ENCODE data around the gene MMD. TPM values are rescaled to one million over a fixed set of nuclear protein-coding genes. Genes with fewer than 3 reads are reported as not detected.

Gene MMD
- total RNA-seq, 2 experiments from 2014 or later = 23.8 to 24.9 TPM

Other genes starting within 250 kb of the MMD start
- under 1 TPM; 0.36 to 0.51 TPM for gene HLF, start 156.9 kb downstream of the MMD start, total RNA-seq
- not detected for gene SMIM36, start 89.6 kb upstream of the MMD start, total RNA-seq

Measured in activated CD8-positive, alpha-beta memory T cell treated with anti-CD3 and anti-CD28 coated beads for 36 hours (primary cell).